ENCODE results near the gene OCA2. TPM values are rescaled to one million over a fixed set of nuclear protein-coding genes. Genes with fewer than 3 reads are reported as not detected.

OCA2 gene
- total and polyA plus RNA-seq, 7 donors, result 0.36 to 0.41 TPM; not detected in 5

DNA sequence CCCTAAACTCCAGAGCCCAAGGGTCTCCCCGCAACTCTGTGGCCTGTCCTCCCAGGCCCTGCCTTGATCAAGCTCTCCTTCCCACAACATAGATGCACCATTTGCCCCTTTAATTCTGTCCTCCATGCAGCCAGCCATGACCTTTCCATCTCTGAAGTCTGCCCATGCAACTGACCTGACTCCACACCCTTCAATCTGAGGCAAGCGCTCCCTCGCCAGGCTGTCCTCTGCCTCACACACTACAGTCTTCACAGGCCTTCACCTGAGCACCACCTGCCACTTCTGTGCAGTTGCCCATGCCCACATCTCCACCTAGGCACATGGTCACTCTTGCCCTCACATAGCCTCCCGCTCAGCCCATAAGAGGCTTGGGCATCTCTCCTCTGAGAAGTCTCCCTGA lies 244.0 kb downstream of the OCA2 start:
- Histone ChIP-seq H3K27me3 (no peaks in the 10 kb centered on the region), H3K4me1 (no peaks in the 10 kb centered on the region), H3K27ac (no peak overlapping the region), H3K36me3 (no peaks in the 10 kb centered on the region), H3K4me3 (no peak overlapping the region), H3K9me3 (peaks cover 0 to 3% (median 0%) of the 10 kb centered on the region in 4 donors)
- intact Hi-C loops (cut with DNase I), result no loop called here
- no peak for DNase-seq
- TF ChIP-seq EP300 (IDR thresholded peaks at IDR 0.05) (no peak), POLR2A (IDR thresholded peaks at IDR 0.05) (no peak), POLR2AphosphoS5 (IDR thresholded peaks at IDR 0.05) (no peak)
- TF ChIP-seq, protein P1, sequence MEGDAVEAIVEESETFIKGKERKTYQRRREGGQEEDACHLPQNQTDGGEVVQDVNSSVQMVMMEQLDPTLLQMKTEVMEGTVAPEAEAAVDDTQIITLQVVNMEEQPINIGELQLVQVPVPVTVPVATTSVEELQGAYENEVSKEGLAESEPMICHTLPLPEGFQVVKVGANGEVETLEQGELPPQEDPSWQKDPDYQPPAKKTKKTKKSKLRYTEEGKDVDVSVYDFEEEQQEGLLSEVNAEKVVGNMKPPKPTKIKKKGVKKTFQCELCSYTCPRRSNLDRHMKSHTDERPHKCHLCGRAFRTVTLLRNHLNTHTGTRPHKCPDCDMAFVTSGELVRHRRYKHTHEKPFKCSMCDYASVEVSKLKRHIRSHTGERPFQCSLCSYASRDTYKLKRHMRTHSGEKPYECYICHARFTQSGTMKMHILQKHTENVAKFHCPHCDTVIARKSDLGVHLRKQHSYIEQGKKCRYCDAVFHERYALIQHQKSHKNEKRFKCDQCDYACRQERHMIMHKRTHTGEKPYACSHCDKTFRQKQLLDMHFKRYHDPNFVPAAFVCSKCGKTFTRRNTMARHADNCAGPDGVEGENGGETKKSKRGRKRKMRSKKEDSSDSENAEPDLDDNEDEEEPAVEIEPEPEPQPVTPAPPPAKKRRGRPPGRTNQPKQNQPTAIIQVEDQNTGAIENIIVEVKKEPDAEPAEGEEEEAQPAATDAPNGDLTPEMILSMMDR (IDR thresholded peaks at IDR 0.05), result no peak
- 96 to 99% methylated on average over 4 of the region's 4 CpGs for WGBS, 2 donors

DNA sequence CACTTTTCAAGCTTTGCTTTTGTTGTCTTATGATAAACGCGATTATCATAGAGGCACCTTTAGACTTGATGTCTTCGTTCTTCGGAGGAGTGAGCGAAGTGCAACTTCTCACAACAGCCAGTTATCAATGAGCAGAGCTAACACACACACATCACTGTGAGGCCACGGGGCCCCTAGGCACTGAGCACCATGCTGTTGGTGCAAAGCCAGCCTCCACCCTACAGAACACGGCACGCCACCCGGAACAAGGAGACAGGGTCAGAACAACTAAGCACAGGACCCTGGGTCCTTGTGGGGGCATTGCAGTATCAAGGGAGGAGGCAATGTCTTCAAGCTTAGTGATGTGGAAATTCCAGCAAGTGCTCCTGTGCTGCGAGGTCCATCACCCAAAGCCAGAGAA lies 244.5 kb downstream of the OCA2 start:
- Histone ChIP-seq H3K9me3 (peaks cover 0 to 3% (median 0%) of the 10 kb centered on the region in 4 donors), H3K36me3 (no peaks in the 10 kb centered on the region), H3K4me3 (no peak overlapping the region), H3K27me3 (no peaks in the 10 kb centered on the region), H3K4me1 (no peaks in the 10 kb centered on the region), H3K27ac (no peak overlapping the region)
- DNase-seq, result no peak
- no peak for TF ChIP-seq POLR2AphosphoS5 (IDR thresholded peaks at IDR 0.05)
- no peak for TF ChIP-seq EP300 (IDR thresholded peaks at IDR 0.05)
- no peak for TF ChIP-seq POLR2A (IDR thresholded peaks at IDR 0.05)
- TF ChIP-seq, protein P1 (IDR thresholded peaks at IDR 0.05), result no peak
- intact Hi-C loops (cut with DNase I), result no loop called here
- WGBS, 2 donors, result 92 to 93% methylated on average over 10 of the region's 10 CpGs

DNA sequence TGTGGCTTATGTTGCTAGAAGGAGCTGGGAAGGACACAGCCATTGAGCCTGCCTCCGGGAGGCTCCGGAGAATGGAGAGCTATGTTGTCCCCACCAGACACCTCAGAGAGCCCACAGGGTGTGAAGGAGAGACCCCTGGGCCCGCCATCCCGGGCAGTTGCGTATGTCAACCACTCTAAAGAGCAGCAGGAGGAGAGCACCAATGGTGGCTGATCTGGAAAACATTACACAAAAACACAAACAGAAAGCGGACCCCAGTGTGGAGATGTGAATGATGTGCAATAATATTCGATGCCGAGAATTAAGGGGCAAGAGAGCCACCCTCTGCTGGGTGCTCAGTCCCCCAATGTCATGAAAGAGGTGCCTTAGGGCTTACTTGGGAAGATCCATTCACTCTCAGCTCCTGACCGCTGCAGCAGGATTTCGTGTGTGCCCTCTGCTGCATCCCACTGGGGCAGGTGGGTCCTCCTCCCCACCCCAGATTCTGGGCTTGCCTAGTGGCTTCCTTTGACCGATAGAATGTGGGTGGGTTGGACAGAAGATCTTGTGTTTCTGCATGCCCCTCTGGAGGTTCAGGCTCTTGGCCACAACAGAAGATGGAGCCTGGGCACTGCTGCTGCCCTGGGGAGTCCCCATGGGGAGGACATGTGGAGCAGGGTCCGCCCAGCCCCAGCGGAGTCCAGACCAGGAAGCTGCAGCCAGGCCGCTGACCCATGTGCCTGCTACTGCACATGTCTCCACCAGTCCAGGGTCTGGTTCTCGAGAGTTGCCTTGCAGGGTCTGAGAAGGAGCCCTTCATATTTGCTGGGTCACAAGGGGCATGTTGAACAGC lies 245.3 kb downstream of the OCA2 start:
- Histone ChIP-seq H3K4me3 (no peak overlapping the region), H3K4me1 (no peaks in the 10 kb centered on the region), H3K27me3 (no peaks in the 10 kb centered on the region), H3K9me3 (peaks cover 0 to 5% (median 1%) of the 10 kb centered on the region in 4 donors), H3K36me3 (no peaks in the 10 kb centered on the region), H3K27ac (no peak overlapping the region)
- TF ChIP-seq POLR2A (IDR thresholded peaks at IDR 0.05) (no peak), POLR2AphosphoS5 (IDR thresholded peaks at IDR 0.05) (no peak), EP300 (IDR thresholded peaks at IDR 0.05) (no peak)
- TF ChIP-seq, protein P1 (IDR thresholded peaks at IDR 0.05), result no peak
- 89 to 91% methylated on average over 15 of the region's 15 CpGs for WGBS, 2 donors
- intact Hi-C loops (cut with DNase I), result no loop called here
- no peak for DNase-seq

DNA sequence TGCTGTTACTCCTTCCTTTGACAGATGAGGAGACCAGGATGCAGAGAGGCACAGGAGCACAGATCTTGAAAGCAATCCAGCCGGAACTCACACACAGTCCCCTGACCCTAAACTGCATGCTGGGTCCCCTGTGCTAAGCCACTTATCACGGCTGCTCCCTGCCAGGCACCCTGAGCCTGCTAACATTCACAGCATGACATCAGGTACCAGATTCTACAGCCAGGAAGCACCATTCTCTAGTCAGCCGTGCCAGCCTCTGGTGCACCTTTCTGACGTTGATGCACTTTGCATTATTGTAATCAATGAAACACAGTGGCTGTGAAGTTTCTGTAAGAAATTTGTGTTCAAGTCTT lies 247.3 kb downstream of the OCA2 start:
- H3K9me3 ChIP-seq, result peaks cover 0 to 7% (median 0%) of the 10 kb centered on the region in 4 donors
- no peak overlapping the region for H3K27ac ChIP-seq
- WGBS, 2 donors, result 75 to 86% methylated on average over 4 of the region's 4 CpGs
- TF ChIP-seq EP300 (IDR thresholded peaks at IDR 0.05) (no peak), POLR2A (IDR thresholded peaks at IDR 0.05) (no peak), POLR2AphosphoS5 (IDR thresholded peaks at IDR 0.05) (no peak)
- TF ChIP-seq, protein P1 (IDR thresholded peaks at IDR 0.05), result no peak
- no peaks in the 10 kb centered on the region for H3K27me3 ChIP-seq
- intact Hi-C loops (cut with DNase I), result no loop called here
- no peak for DNase-seq
- H3K4me1 ChIP-seq, result no peaks in the 10 kb centered on the region
- no peaks in the 10 kb centered on the region for H3K36me3 ChIP-seq
- no peak overlapping the region for H3K4me3 ChIP-seq
